ENCODE data around the gene NPHP4. TPM values are rescaled to one million over a fixed set of nuclear protein-coding genes. Genes with fewer than 3 reads are reported as not detected.

Gene NPHP4
- total RNA-seq, 1 experiment from 2014 or later = 18.8 TPM

GRCh38 chr1:5840551-5841001 is 151.6 kb downstream of the NPHP4 start:
- Histone ChIP-seq H3K36me3 (ENCODE audit: low read depth, low read length) (no peaks in the 10 kb centered on the region), H3K9ac (ENCODE audit: low read length) (no peak overlapping the region), H2AFZ (ENCODE audit: low read length) (no peak overlapping the region), H4K20me1 (ENCODE audit: low read length) (peaks cover 4% of the 10 kb centered on the region; the same call in 1 of the 2 replicates), H3K79me2 (ENCODE audit: low read length) (no peaks in the 10 kb centered on the region), H3K4me1 (ENCODE audit: insufficient read depth, low read length) (no peaks in the 10 kb centered on the region), H3K27me3 (ENCODE audit: low read length) (peaks cover 82% of the 10 kb centered on the region), H3K27ac (ENCODE audit: low read length) (no peak overlapping the region), H3K4me3 (ENCODE audit: low read length) (no peak overlapping the region), H3F3A (ENCODE audit: low read length, unreplicated experiment) (no peaks in the 10 kb centered on the region), H3K9me2 (replicated peaks; ENCODE audit: low read length) (no peaks in the 10 kb centered on the region), H3K9me3 (ENCODE audit: low read length) (no peaks in the 10 kb centered on the region), H3K4me2 (ENCODE audit: low read length) (no peak overlapping the region)
- intact Hi-C loops (cut with micrococcal nuclease) = no loop called here
- DNase-seq = no peak
- ATAC-seq = no peak
- POLR2A ChIA-PET (ENCODE audit: unreplicated experiment) = no interaction called here
- CTCF ChIA-PET = no interaction called here
- BruUV-seq (replicated peaks) = no TSS peak
- TF ChIP-seq EZH2 (IDR thresholded peaks at IDR 0.05; ENCODE audit: low read length, unreplicated experiment) (no peak), EZH2phosphoT487 (IDR thresholded peaks at IDR 0.05; ENCODE audit: borderline replicate concordance, low read length) (no peak), CTCF (conservative IDR thresholded peaks at IDR 0.05; ENCODE audit: low read depth, low read length) (no peak)

GRCh38 chr1:5839881-5840550 is 152.2 kb downstream of the NPHP4 start:
- intact Hi-C loops (cut with micrococcal nuclease) = no loop called here
- no peaks in the 10 kb centered on the region for H3K9me3 ChIP-seq (ENCODE audit: low read length)
- ATAC-seq (no peak), DNase-seq (no peak)
- BruUV-seq (replicated peaks) = no TSS peak
- TF ChIP-seq EZH2 (IDR thresholded peaks at IDR 0.05; ENCODE audit: low read length, unreplicated experiment) (no peak), EZH2phosphoT487 (IDR thresholded peaks at IDR 0.05; ENCODE audit: borderline replicate concordance, low read length) (no peak), CTCF (conservative IDR thresholded peaks at IDR 0.05; ENCODE audit: low read depth, low read length) (no peak)
- peaks cover 4% of the 10 kb centered on the region; the same call in 1 of the 2 replicates for H4K20me1 ChIP-seq (ENCODE audit: low read length)
- H3K4me1 ChIP-seq (ENCODE audit: insufficient read depth, low read length) = no peaks in the 10 kb centered on the region
- H3K9me2 ChIP-seq (replicated peaks; ENCODE audit: low read length) = no peaks in the 10 kb centered on the region
- H3K79me2 ChIP-seq (ENCODE audit: low read length) = no peaks in the 10 kb centered on the region
- peaks cover 83% of the 10 kb centered on the region for H3K27me3 ChIP-seq (ENCODE audit: low read length)
- no peaks in the 10 kb centered on the region for H3F3A ChIP-seq (ENCODE audit: low read length, unreplicated experiment)
- POLR2A ChIA-PET (ENCODE audit: unreplicated experiment) = no interaction called here
- no peaks in the 10 kb centered on the region for H3K36me3 ChIP-seq (ENCODE audit: low read depth, low read length)
- CTCF ChIA-PET = no interaction called here
- H3K4me2 ChIP-seq (ENCODE audit: low read length) = no peak overlapping the region
- H3K27ac ChIP-seq (ENCODE audit: low read length) = no peak overlapping the region
- no peak overlapping the region for H2AFZ ChIP-seq (ENCODE audit: low read length)
- H3K9ac ChIP-seq (ENCODE audit: low read length) = no peak overlapping the region
- H3K4me3 ChIP-seq (ENCODE audit: low read length) = no peak overlapping the region

GRCh38 chr1:5839161-5839880 is 152.9 kb downstream of the NPHP4 start:
- no peak for DNase-seq
- H3K4me3 ChIP-seq (ENCODE audit: low read length) = no peak overlapping the region
- no peaks in the 10 kb centered on the region for H3F3A ChIP-seq (ENCODE audit: low read length, unreplicated experiment)
- no peaks in the 10 kb centered on the region for H3K4me1 ChIP-seq (ENCODE audit: insufficient read depth, low read length)
- H3K9me2 ChIP-seq (replicated peaks; ENCODE audit: low read length) = no peaks in the 10 kb centered on the region
- BruUV-seq (replicated peaks) = no TSS peak
- H2AFZ ChIP-seq (ENCODE audit: low read length) = no peak overlapping the region
- no peak overlapping the region for H3K4me2 ChIP-seq (ENCODE audit: low read length)
- peaks cover 4% of the 10 kb centered on the region; the same call in 1 of the 2 replicates for H4K20me1 ChIP-seq (ENCODE audit: low read length)
- no peak overlapping the region for H3K9ac ChIP-seq (ENCODE audit: low read length)
- H3K79me2 ChIP-seq (ENCODE audit: low read length) = no peaks in the 10 kb centered on the region
- no peak for ATAC-seq
- TF ChIP-seq EZH2 (IDR thresholded peaks at IDR 0.05; ENCODE audit: low read length, unreplicated experiment) = no peak
- no peak for TF ChIP-seq CTCF (conservative IDR thresholded peaks at IDR 0.05; ENCODE audit: low read depth, low read length)
- TF ChIP-seq EZH2phosphoT487 (IDR thresholded peaks at IDR 0.05; ENCODE audit: borderline replicate concordance, low read length) = no peak
- H3K9me3 ChIP-seq (ENCODE audit: low read length) = no peaks in the 10 kb centered on the region
- ChIA-PET CTCF (no interaction called here), POLR2A (ENCODE audit: unreplicated experiment) (no interaction called here)
- intact Hi-C loops (cut with micrococcal nuclease) = no loop called here
- H3K27ac ChIP-seq (ENCODE audit: low read length) = no peak overlapping the region
- H3K36me3 ChIP-seq (ENCODE audit: low read depth, low read length) = no peaks in the 10 kb centered on the region
- H3K27me3 ChIP-seq (ENCODE audit: low read length) = peaks cover 84% of the 10 kb centered on the region
